IMR-90 (cell line): ENCODE results near the gene UBR4. TPM values are rescaled to one million over a fixed set of nuclear protein-coding genes. Genes with fewer than 3 reads are reported as not detected.

Experiments used
- ATAC-seq: fragments of 200-7000 bp; cut with Tn5 transposase; 2 replicates; pipeline ENCODE4 v1.9.1; 2020; ENCODE audit warnings: low read depth, mild to moderate bottlenecking, moderate library complexity
- BruUV-seq: library from RNA; stranded (reverse); fragments of 400-500 nt; replicated peaks from 2 replicates; lab custom pipeline; 2021; lab: Mats Ljungman, UMichigan
- CTCF ChIA-PET: fragments of 300-600 bp; formaldehyde crosslinking; extraction: SDS; loops from one replicate; lab custom pipeline; 2021; ENCODE audit warnings: antibody characterized with exemption; lab: Yijun Ruan, JAX
- POLR2A ChIA-PET: fragments of 300-600 bp; sonication (Branson Sonifier 250); formaldehyde crosslinking; loops from one replicate; lab custom pipeline; 2022; ENCODE audit warnings: antibody characterized with exemption; ENCODE audit not compliant: unreplicated experiment; lab: Charles Lee
- DNase-seq: peaks from one replicate; pipeline ENCODE4 v3.0.0; 2013
- H2AFZ ChIP-seq: replicated peaks from 2 replicates; pipeline ENCODE3; 2013; ENCODE audit warnings: low read length, mild to moderate bottlenecking; ENCODE audit not compliant: poor library complexity
- H2AK5ac ChIP-seq: 2 replicates; pipeline ENCODE4 v1.6.1; 2013; ENCODE audit warnings: low read depth, low read length, inconsistent platforms
- H2AK9ac ChIP-seq: replicated peaks from 2 replicates; pipeline ENCODE3; 2013; ENCODE audit warnings: mild to moderate bottlenecking, low read depth, low read length, moderate library complexity; ENCODE audit not compliant: poor library complexity
- H2BK120ac ChIP-seq: 2 replicates; pipeline ENCODE4 v1.6.1; 2013; ENCODE audit warnings: low read depth, low read length, inconsistent platforms
- H2BK15ac ChIP-seq: 3 replicates; pipeline ENCODE4 v1.6.1; 2013; ENCODE audit warnings: low read depth, low read length, inconsistent platforms
- H2BK20ac ChIP-seq: 2 replicates; pipeline ENCODE4 v1.6.1; 2013; ENCODE audit warnings: low read depth, mild to moderate bottlenecking, inconsistent platforms, low read length, moderate library complexity
- H2BK5ac ChIP-seq: 2 replicates; pipeline ENCODE4 v1.6.1; 2013; ENCODE audit warnings: mild to moderate bottlenecking, low read depth, low read length, inconsistent platforms; ENCODE audit not compliant: poor library complexity, severe bottlenecking
- H3K14ac ChIP-seq: replicated peaks from 2 replicates; pipeline ENCODE4 v1.6.1; 2013; ENCODE audit warnings: low read depth, low read length, inconsistent platforms
- H3K18ac ChIP-seq: 2 replicates; pipeline ENCODE4 v1.6.1; 2013; ENCODE audit warnings: low read depth, low read length, control low read depth
- H3K23ac ChIP-seq: 2 replicates; pipeline ENCODE4 v1.6.1; 2013; ENCODE audit warnings: low read depth, low read length, inconsistent platforms
- H3K27ac ChIP-seq: 2 replicates; pipeline ENCODE4 v1.5.1; 2013; ENCODE audit warnings: mild to moderate bottlenecking, control low read depth, low read length; ENCODE audit not compliant: insufficient read depth
- H3K27me3 ChIP-seq: 2 replicates; pipeline ENCODE4 v1.6.1; 2013; ENCODE audit warnings: low read length; ENCODE audit not compliant: control insufficient read depth, insufficient read depth
- H3K36me3 ChIP-seq: 2 replicates; pipeline ENCODE4 v1.6.1; 2013; ENCODE audit warnings: low read length, mixed read lengths; ENCODE audit not compliant: control insufficient read depth, insufficient read depth
- H3K4ac ChIP-seq: 2 replicates; pipeline ENCODE4 v1.6.1; 2013; ENCODE audit warnings: low read depth, low read length, inconsistent platforms
- H3K4me1 ChIP-seq: 2 replicates; pipeline ENCODE4 v1.6.1; 2013; ENCODE audit warnings: low read length, mixed read lengths; ENCODE audit not compliant: control insufficient read depth, insufficient read depth
- H3K4me2 ChIP-seq: 2 replicates; pipeline ENCODE4 v1.6.1; 2013; ENCODE audit warnings: low read depth, mild to moderate bottlenecking, control low read depth, low read length, moderate library complexity
- H3K4me3 ChIP-seq: 2 replicates; pipeline ENCODE4 v1.5.1; 2013; ENCODE audit warnings: low read depth, mild to moderate bottlenecking, control low read depth, low read length, moderate library complexity; ENCODE audit not compliant: insufficient read depth
- H3K56ac ChIP-seq: 2 replicates; pipeline ENCODE4 v1.6.1; 2013; ENCODE audit warnings: low read length, inconsistent platforms; ENCODE audit not compliant: insufficient read depth; ENCODE audit errors: extremely low read depth
- H3K79me1 ChIP-seq, 2 experiments: 2 replicates each; pipeline ENCODE4 v1.6.1; 2013; ENCODE audit warnings: low read length in 2 of 2, inconsistent platforms in 1 of 2, low read depth in 1 of 2
- H3K9ac ChIP-seq: 2 replicates; pipeline ENCODE4 v1.6.1; 2013; ENCODE audit warnings: low read depth, low read length, control low read depth
- H3K9me1 ChIP-seq: 2 replicates; pipeline ENCODE4 v1.6.1; 2013; ENCODE audit warnings: low read length, inconsistent platforms; ENCODE audit not compliant: insufficient read depth
- H3K9me3 ChIP-seq: 2 replicates; pipeline ENCODE4 v1.6.1; 2013; ENCODE audit warnings: low read length; ENCODE audit not compliant: control insufficient read depth, insufficient read depth
- H4K20me1 ChIP-seq: 2 replicates; pipeline ENCODE4 v1.6.1; 2013; ENCODE audit warnings: low read length, inconsistent platforms; ENCODE audit not compliant: insufficient read depth
- H4K5ac ChIP-seq: 2 replicates; pipeline ENCODE4 v1.6.1; 2013; ENCODE audit warnings: mild to moderate bottlenecking, low read depth, low read length, control low read depth
- H4K8ac ChIP-seq, 2 experiments: 2 replicates each; pipeline ENCODE4 v1.6.1; 2013; ENCODE audit warnings: low read depth in 2 of 2, low read length in 2 of 2, control low read depth in 1 of 2, inconsistent platforms in 1 of 2
- H4K91ac ChIP-seq: 2 replicates; pipeline ENCODE4 v1.6.1; 2013; ENCODE audit warnings: low read depth, low read length, inconsistent platforms; ENCODE audit not compliant: insufficient read depth
- BHLHE40 ChIP-seq: fragments of 150-350 bp; IDR thresholded peaks from 2 replicates; pipeline ENCODE4 v1.6.1; 2016; ENCODE audit warnings: mild to moderate bottlenecking, low read depth, low read length
- CEBPB ChIP-seq: IDR thresholded peaks from 2 replicates; pipeline ENCODE4 v1.6.1; 2012; ENCODE audit warnings: low read depth, low read length, improper control_type of control experiment
- CHD1 ChIP-seq: IDR thresholded peaks from 2 replicates; pipeline ENCODE4 v1.6.1; 2012; ENCODE audit warnings: low read depth, low read length, improper control_type of control experiment
- CTCF ChIP-seq: conservative IDR thresholded peaks from 2 replicates; pipeline ENCODE4 v1.5.1; 2012; ENCODE audit warnings: mild to moderate bottlenecking, low read depth, low read length, improper control_type of control experiment
- ELK1 ChIP-seq: fragments of 150-350 bp; IDR thresholded peaks from 2 replicates; pipeline ENCODE4 v1.6.1; 2016; ENCODE audit warnings: low read depth, mild to moderate bottlenecking, low read length, moderate library complexity, borderline replicate concordance
- FOS ChIP-seq: fragments of 150-350 bp; IDR thresholded peaks from 2 replicates; pipeline ENCODE4 v1.6.1; 2016; ENCODE audit warnings: low read depth, low read length
- MAFK ChIP-seq: IDR thresholded peaks from 2 replicates; pipeline ENCODE4 v1.6.1; 2012; ENCODE audit warnings: low read depth, low read length, improper control_type of control experiment
- MAZ ChIP-seq: IDR thresholded peaks from 2 replicates; pipeline ENCODE4 v1.6.1; 2012; ENCODE audit warnings: low read depth, mild to moderate bottlenecking, low read length, improper control_type of control experiment, moderate library complexity, borderline replicate concordance
- MXI1 ChIP-seq: IDR thresholded peaks from 2 replicates; pipeline ENCODE4 v1.6.1; 2012; ENCODE audit warnings: low read depth, mild to moderate bottlenecking, low read length, moderate library complexity, borderline replicate concordance
- NFE2L2 ChIP-seq: fragments of 150-350 bp; IDR thresholded peaks from 2 replicates; pipeline ENCODE4 v1.6.1; 2016; ENCODE audit warnings: low read depth, mild to moderate bottlenecking, low read length
- POLR2A ChIP-seq: IDR thresholded peaks from 2 replicates; pipeline ENCODE4 v1.6.1; 2012; ENCODE audit warnings: mild to moderate bottlenecking, low read depth, low read length
- RAD21 ChIP-seq: IDR thresholded peaks from 2 replicates; pipeline ENCODE4 v1.6.1; 2012; ENCODE audit warnings: low read length, improper control_type of control experiment
- RCOR1 ChIP-seq: IDR thresholded peaks from 2 replicates; pipeline ENCODE4 v1.6.1; 2012; ENCODE audit warnings: mild to moderate bottlenecking, low read length, improper control_type of control experiment; ENCODE audit not compliant: insufficient replicate concordance
- RFX5 ChIP-seq: IDR thresholded peaks from 2 replicates; pipeline ENCODE4 v1.8.0; 2012; ENCODE audit warnings: low read depth, mild to moderate bottlenecking, low read length, moderate library complexity
- SMC3 ChIP-seq: fragments of 150-350 bp; IDR thresholded peaks from 2 replicates; pipeline ENCODE4 v1.6.1; 2016; ENCODE audit warnings: low read depth, mild to moderate bottlenecking, antibody characterized with exemption, low read length, moderate library complexity
- USF2 ChIP-seq: fragments of 150-350 bp; IDR thresholded peaks from 2 replicates; pipeline ENCODE4 v1.6.1; 2017; ENCODE audit warnings: mild to moderate bottlenecking, antibody characterized with exemption, low read length, low read depth
- WGBS, 2 experiments: methylation state at CpG; one replicate each; pipeline versions ENCODE4 v1.1.5 to v1.1.7; 2013; ENCODE audit warnings: missing lambda C conversion rate in 2 of 2; ENCODE audit not compliant: insufficient read length in 1 of 2; ENCODE audit errors: extremely low coverage in 2 of 2; 5-methylcytosine and 5-hydroxymethylcytosine counted together
- dilution Hi-C: fragments of 300-500 bp; cut with HindIII; formaldehyde crosslinking; loops from one replicate; pipeline ENCODE4 v1.14.3; 2018; ENCODE audit warnings: low sequenced_read_pairs; ENCODE audit not compliant: unreplicated experiment
- in situ Hi-C: fragments of 300-500 bp; cut with MboI; formaldehyde crosslinking; loops from 3 replicates; pipeline ENCODE4 v1.14.3; 2019; ENCODE audit warnings: low sequenced_read_pairs, inconsistent platforms, mixed read lengths
- intact Hi-C: fragments of 100-400 bp; cut with micrococcal nuclease; formaldehyde crosslinking; loops from 2 replicates; pipeline ENCODE4 v1.10.0; 2022
- polyA plus RNA-seq, 3 experiments: library from polyadenylated mRNA; depleted of rRNA; stranded (reverse); fragments of >200 nt; gene quantifications; 2 replicates each; pipeline ENCODE4 v1.2.3, GENCODE V29; 2012; ENCODE audit warnings: low replicate concordance in 1 of 3
- total RNA-seq: library from RNA; depleted of rRNA; stranded (reverse); fragments of >200 nt; gene quantifications from 2 replicates; pipeline ENCODE4 v1.2.3, GENCODE V29; 2012

Gene UBR4
- total and polyA plus RNA-seq, 2 of the 4 experiments (the other 2 are of a cell fraction), result 87.8 to 121 TPM

- Histone ChIP-seq H3K14ac (no peak overlapping the region), H3K23ac (no peak overlapping the region), H4K91ac (no peak overlapping the region), H3K4me1 (peaks cover 6% of the 10 kb centered on the region), H2BK15ac (no peak overlapping the region), H2BK20ac (no peak overlapping the region), H2AK5ac (no peak overlapping the region), H3K9ac (no peak overlapping the region), H3K79me1 (peaks cover 42 to 77% of the 10 kb centered on the region in 2 experiments), H4K20me1 (peaks cover 64% of the 10 kb centered on the region), H2AFZ (no peak overlapping the region), H3K18ac (no peak overlapping the region), H3K9me3 (no peaks in the 10 kb centered on the region), H4K5ac (no peak overlapping the region), H2AK9ac (no peak overlapping the region), H2BK120ac (no peak overlapping the region), H2BK5ac (no peak overlapping the region), H3K4me2 (no peak overlapping the region), H3K36me3 (peaks cover 56% of the 10 kb centered on the region), H3K27ac (no peak overlapping the region), H4K8ac (no peak overlapping the region), H3K27me3 (no peaks in the 10 kb centered on the region), H3K56ac (no peak overlapping the region), H3K4ac (no peak overlapping the region), H3K4me3 (no peak overlapping the region), H3K9me1 (peaks cover 12% of the 10 kb centered on the region; the same call in 1 of the 2 replicates)
- WGBS, 2 experiments, result no CpG with 5 or more reads among the region's 2 CpGs
- in situ Hi-C loops, result no loop called here
- no TSS peak for BruUV-seq
- ATAC-seq (no peak), DNase-seq (no peak)
- ChIA-PET POLR2A (no interaction called here), CTCF (no interaction called here)
- TF ChIP-seq FOS (no peak), RAD21 (no peak), CHD1 (no peak), MAZ (no peak), SMC3 (no peak), BHLHE40 (no peak), MXI1 (no peak), CEBPB (no peak), CTCF (no peak), RCOR1 (no peak), ELK1 (no peak), POLR2A (no peak), NFE2L2 (no peak), MAFK (no peak), RFX5 (no peak), USF2 (no peak)
- intact Hi-C loops, result no loop called here
- dilution Hi-C loops, result no loop called here
These were observed 12.2 kb downstream of the UBR4 start for GRCh38 chr1:19197845-19198244.
